Upper lobe of left lung (tissue), 6 donors: ENCODE results near the gene TMEM269. TPM values are rescaled to one million over a fixed set of nuclear protein-coding genes. Genes with fewer than 3 reads are reported as not detected.

Source experiments
- ATAC-seq, 2 donors: fragments of 200-7000 bp; cut with Tn5 transposase; one replicate each; pipeline ENCODE4 v1.9.1; 2022; ENCODE audit warnings: mild to moderate bottlenecking in 2 of 2, moderate library complexity in 2 of 2; ENCODE audit not compliant: low FRiP score in 2 of 2
- DNase-seq, 2 donors: peaks; one replicate each; pipeline ENCODE4 v3.0.0-alpha.2; 2019 to 2020
- H3K27ac ChIP-seq, 4 donors: fragments of 200-600 bp; sonication (generic); one replicate each; pipeline ENCODE4 v1.5.1; 2016 to 2019
- H3K27me3 ChIP-seq, 4 donors: fragments of 200-600 bp; sonication (generic); one replicate each; pipeline ENCODE4 v1.5.1; 2017 to 2019
- H3K36me3 ChIP-seq, 4 donors: fragments of 200-600 bp; sonication (generic); one replicate each; pipeline ENCODE4 v1.5.1; 2016 to 2019
- H3K4me1 ChIP-seq, 4 donors: fragments of 200-600 bp; sonication (generic); one replicate each; pipeline ENCODE4 v1.5.1; 2018 to 2019
- H3K4me3 ChIP-seq, 4 donors: fragments of 200-600 bp; sonication (generic); one replicate each; pipeline ENCODE4 v1.5.1; 2017 to 2019; ENCODE audit warnings: mild to moderate bottlenecking in 2 of 4, moderate library complexity in 1 of 4
- H3K9me3 ChIP-seq, 4 donors: fragments of 200-600 bp; sonication (generic); one replicate each; pipeline ENCODE4 v1.5.1; 2018 to 2019
- CTCF ChIP-seq, 6 experiments: fragments of 450-650 bp in 4 of 6; fragments of 200-600 bp in 2 of 6; sonication (generic) in 2 of 6; IDR thresholded peaks; one replicate each; pipeline ENCODE4 v1.5.1; 2016 to 2019; ENCODE audit warnings: antibody characterized with exemption in 6 of 6
- EP300 ChIP-seq, 4 donors: sonication (generic); formaldehyde crosslinking; IDR thresholded peaks; one replicate each; pipeline ENCODE4 v1.5.1; 2017; ENCODE audit warnings: antibody characterized with exemption in 4 of 4, control low read depth in 2 of 4
- POLR2A ChIP-seq, 4 donors: fragments of 450-650 bp; IDR thresholded peaks; one replicate each; pipeline ENCODE4 v1.5.1; 2016 to 2017; ENCODE audit warnings: antibody characterized with exemption in 4 of 4, mild to moderate bottlenecking in 2 of 4
- POLR2AphosphoS5 ChIP-seq, 2 donors: sonication (generic); formaldehyde crosslinking; IDR thresholded peaks; one replicate each; pipeline ENCODE4 v1.5.1; 2017; ENCODE audit warnings: antibody characterized with exemption in 2 of 2
- WGBS, 2 donors: methylation state at CpG; one replicate each; pipeline ENCODE4 v1.1.5; 2017 to 2018; 5-methylcytosine and 5-hydroxymethylcytosine counted together
- total RNA-seq, 6 donors: library from RNA; depleted of rRNA in 4 of 6; stranded (reverse); fragments of >200 nt in 4 of 6; gene quantifications; one replicate each; pipeline versions ENCODE4 v1.1.0 to v1.2.1, GENCODE V29; 2016 to 2021
- donor health status: DM: no; HTN: no; CAD: no; lungs with moderate emphysema.
- donor health status: DM: no; HTN: yes; CAD: no; lungs with severe emphysema.

TMEM269 gene
- total RNA-seq, 6 donors from 2014 or later: 0.07 to 2.1 (median 0.14) TPM; not detected in 2

DNA sequence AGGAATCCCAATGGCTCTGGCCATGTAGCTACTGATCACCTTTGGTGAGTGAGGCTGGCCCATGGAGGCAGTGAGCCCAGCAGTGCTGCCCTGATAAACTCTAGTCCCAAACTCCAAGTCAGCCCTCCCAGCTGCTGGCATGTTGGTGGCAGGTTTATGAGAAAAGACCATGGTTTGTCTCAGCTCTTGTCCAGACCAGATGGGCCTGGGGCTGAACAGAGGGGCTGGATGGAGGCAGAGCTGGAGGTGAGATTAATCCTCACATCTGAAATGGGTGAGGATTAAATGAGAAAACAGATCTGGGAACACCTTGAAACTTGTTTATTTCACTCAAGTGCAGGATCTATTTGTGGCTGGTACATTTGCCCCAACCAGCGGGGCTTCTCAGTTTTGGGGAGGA lies 3.2 kb downstream of the TMEM269 start:
- ATAC-seq (no peak), DNase-seq (no peak)
- H3K27me3 ChIP-seq: no peaks in the 10 kb centered on the region
- peaks cover 10 to 15% (median 13%) of the 10 kb centered on the region in 4 donors for H3K4me1 ChIP-seq
- no peaks in the 10 kb centered on the region for H3K9me3 ChIP-seq
- 94% methylated on average over 1 of the region's 1 CpG for WGBS, 2 donors
- H3K36me3 ChIP-seq: no peaks in the 10 kb centered on the region
- H3K27ac ChIP-seq: no peak overlapping the region
- no peak for TF ChIP-seq CTCF (IDR thresholded peaks at IDR 0.05)
- no peak for TF ChIP-seq POLR2A (IDR thresholded peaks at IDR 0.05)
- no peak for TF ChIP-seq POLR2AphosphoS5 (IDR thresholded peaks at IDR 0.05)
- TF ChIP-seq EP300 (IDR thresholded peaks at IDR 0.05): no peak
- H3K4me3 ChIP-seq: no peak overlapping the region

DNA sequence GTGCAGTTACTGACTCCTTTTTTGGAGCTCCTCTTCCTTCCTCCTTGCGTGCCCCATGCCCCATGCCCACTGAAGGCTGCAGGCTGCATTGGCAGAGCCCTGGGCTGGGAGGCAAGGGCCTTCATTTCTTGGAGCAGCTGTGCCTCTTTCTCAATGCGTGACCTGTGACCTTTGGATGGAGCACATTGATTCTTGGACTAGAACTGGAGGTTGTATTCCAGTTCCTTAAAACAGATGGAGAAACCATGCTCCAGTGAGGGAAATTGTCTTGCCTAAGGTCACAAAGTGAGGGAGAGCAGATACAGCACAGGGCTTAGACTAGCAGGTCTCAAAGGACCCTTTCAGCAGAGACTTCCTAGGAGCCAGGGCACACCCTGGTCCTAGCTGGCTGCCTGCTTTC lies 9.0 kb downstream of the TMEM269 start:
- no peak for TF ChIP-seq CTCF (IDR thresholded peaks at IDR 0.05)
- TF ChIP-seq EP300 (IDR thresholded peaks at IDR 0.05): no peak
- TF ChIP-seq POLR2A (IDR thresholded peaks at IDR 0.05): no peak
- TF ChIP-seq POLR2AphosphoS5 (IDR thresholded peaks at IDR 0.05): no peak
- no peaks in the 10 kb centered on the region for H3K9me3 ChIP-seq
- no peak for DNase-seq
- no peak overlapping the region for H3K27ac ChIP-seq
- WGBS, 2 donors: 69% methylated on average over 2 of the region's 2 CpGs; no CpG with 5 or more reads in 1 of the 2 donors
- H3K4me3 ChIP-seq: no peak overlapping the region
- H3K36me3 ChIP-seq: no peaks in the 10 kb centered on the region
- H3K27me3 ChIP-seq: no peaks in the 10 kb centered on the region
- no peaks in the 10 kb centered on the region for H3K4me1 ChIP-seq
- ATAC-seq: no peak

- 78 to 89% methylated on average over 3 of the region's 3 CpGs for WGBS, 2 donors
- Histone ChIP-seq H3K4me3 (no peak overlapping the region), H3K27me3 (no peaks in the 10 kb centered on the region), H3K4me1 (no peaks in the 10 kb centered on the region), H3K36me3 (no peaks in the 10 kb centered on the region), H3K9me3 (no peaks in the 10 kb centered on the region), H3K27ac (no peak overlapping the region)
- TF ChIP-seq CTCF (IDR thresholded peaks at IDR 0.05): no peak
- no peak for TF ChIP-seq EP300 (IDR thresholded peaks at IDR 0.05)
- TF ChIP-seq POLR2A (IDR thresholded peaks at IDR 0.05): no peak
- TF ChIP-seq POLR2AphosphoS5 (IDR thresholded peaks at IDR 0.05): no peak
- no peak for DNase-seq
- no peak for ATAC-seq
Observed at GRCh38 chr1:42797414-42797813, 12.6 kb downstream of the TMEM269 start.

DNA sequence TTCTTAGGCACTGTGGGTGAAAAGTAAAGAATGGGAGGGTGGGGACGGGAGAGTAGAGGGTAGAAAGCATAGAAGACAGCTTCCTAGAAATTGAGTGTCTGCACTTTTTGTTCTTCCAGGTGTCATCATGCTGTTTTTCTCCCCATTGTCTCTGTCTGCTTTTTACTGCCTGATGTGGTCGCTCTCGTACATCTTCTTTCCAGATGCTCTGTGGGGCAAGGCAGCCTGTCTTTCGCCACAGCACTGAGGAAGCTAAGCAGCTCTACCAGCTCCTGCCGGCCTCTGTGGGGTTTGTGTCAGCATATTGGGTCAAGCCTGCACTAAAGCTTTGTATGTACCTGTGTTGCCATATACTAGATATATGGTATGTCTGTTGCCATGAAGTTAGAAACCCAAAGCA lies 13.2 kb downstream of the TMEM269 start:
- Histone ChIP-seq H3K4me3 (no peak overlapping the region), H3K27me3 (no peaks in the 10 kb centered on the region), H3K9me3 (no peaks in the 10 kb centered on the region), H3K4me1 (no peaks in the 10 kb centered on the region), H3K36me3 (no peaks in the 10 kb centered on the region), H3K27ac (no peak overlapping the region)
- no peak for ATAC-seq
- WGBS, 2 donors: 82 to 85% methylated on average over 5 of the region's 5 CpGs
- TF ChIP-seq CTCF (IDR thresholded peaks at IDR 0.05) (no peak), EP300 (IDR thresholded peaks at IDR 0.05) (no peak), POLR2A (IDR thresholded peaks at IDR 0.05) (no peak), POLR2AphosphoS5 (IDR thresholded peaks at IDR 0.05) (no peak)
- no peak for DNase-seq

GRCh38 chr1:42801832-42802473 lies 17.2 kb downstream of the TMEM269 start:
- peaks cover 0 to 5% (median 0%) of the 10 kb centered on the region in 4 donors for H3K36me3 ChIP-seq
- H3K4me1 ChIP-seq: no peaks in the 10 kb centered on the region
- H3K27me3 ChIP-seq: no peaks in the 10 kb centered on the region
- DNase-seq (no peak), ATAC-seq (peak in 1 of 2 donors; percentile 87)
- TF ChIP-seq CTCF (IDR thresholded peaks at IDR 0.05) (no peak), POLR2AphosphoS5 (IDR thresholded peaks at IDR 0.05) (no peak), POLR2A (IDR thresholded peaks at IDR 0.05) (no peak), EP300 (IDR thresholded peaks at IDR 0.05) (no peak)
- 77 to 81% methylated on average over 8 of the region's 8 CpGs for WGBS, 2 donors
- no peak overlapping the region for H3K4me3 ChIP-seq
- no peaks in the 10 kb centered on the region for H3K9me3 ChIP-seq
- no peak overlapping the region for H3K27ac ChIP-seq
